ENCODE data around the gene SCAMP2.

SCAMP2 gene

GRCh38 chr15:74866090-74866489, 7.1 kb downstream of the SCAMP2 start:
- TF ChIP-seq CTCF (IDR thresholded peaks at IDR 0.05; ENCODE audit: borderline replicate concordance, control extremely low read depth, extremely low read depth, insufficient read depth, missing control alignments): no peak
- in situ Hi-C loops (cut with MboI; ENCODE audit: low sequenced_read_pairs, unreplicated experiment): no loop called here
- DNase-seq (ENCODE audit: low spot score): no peak

- in situ Hi-C loops (cut with MboI; ENCODE audit: low sequenced_read_pairs, unreplicated experiment): no loop called here
- DNase-seq (ENCODE audit: low spot score): no peak
- TF ChIP-seq CTCF (IDR thresholded peaks at IDR 0.05; ENCODE audit: borderline replicate concordance, control extremely low read depth, extremely low read depth, insufficient read depth, missing control alignments): no peak
These were observed 7.8 kb downstream of the SCAMP2 start for GRCh38 chr15:74865316-74865715.

GRCh38 chr15:74864296-74864695, 8.9 kb downstream of the SCAMP2 start:
- in situ Hi-C loops (cut with MboI; ENCODE audit: low sequenced_read_pairs, unreplicated experiment): no loop called here
- no peak for DNase-seq (ENCODE audit: low spot score)
- no peak for TF ChIP-seq CTCF (IDR thresholded peaks at IDR 0.05; ENCODE audit: borderline replicate concordance, control extremely low read depth, extremely low read depth, insufficient read depth, missing control alignments)

- DNase-seq (ENCODE audit: low spot score): no peak
- in situ Hi-C loops (cut with MboI; ENCODE audit: low sequenced_read_pairs, unreplicated experiment): no loop called here
- TF ChIP-seq CTCF (IDR thresholded peaks at IDR 0.05; ENCODE audit: borderline replicate concordance, control extremely low read depth, extremely low read depth, insufficient read depth, missing control alignments): no peak
These were observed 9.7 kb downstream of the SCAMP2 start for GRCh38 chr15:74863239-74864056.

GRCh38 chr15:74858369-74858740, 14.8 kb downstream of the SCAMP2 start:
- in situ Hi-C loops (cut with MboI; ENCODE audit: low sequenced_read_pairs, unreplicated experiment): no loop called here
- no peak for TF ChIP-seq CTCF (IDR thresholded peaks at IDR 0.05; ENCODE audit: borderline replicate concordance, control extremely low read depth, extremely low read depth, insufficient read depth, missing control alignments)
- DNase-seq (ENCODE audit: low spot score): no peak

GRCh38 chr15:74857671-74858368, 15.3 kb downstream of the SCAMP2 start:
- peak; percentile 39 for DNase-seq (ENCODE audit: low spot score)
- TF ChIP-seq CTCF (IDR thresholded peaks at IDR 0.05; ENCODE audit: borderline replicate concordance, control extremely low read depth, extremely low read depth, insufficient read depth, missing control alignments): no peak
- in situ Hi-C loops (cut with MboI; ENCODE audit: low sequenced_read_pairs, unreplicated experiment): no loop called here

All from GM13976 (cell line).